GM18870 (cell line): ENCODE results near the gene HOXA5.

Source experiments
- ATAC-seq: cut with Tn5 transposase; IDR thresholded peaks from one replicate; pipeline ENCODE4 v1.9.1; 2021; ENCODE audit warnings: moderate library complexity; ENCODE audit not compliant: unreplicated experiment

HOXA5 gene

GRCh38 chr7:27138472-27138871 lies 5.0 kb downstream of the HOXA5 start:
- no peak for ATAC-seq

GRCh38 chr7:27137640-27138315 lies 5.7 kb downstream of the HOXA5 start:
- no peak for ATAC-seq

- ATAC-seq = no peak
Measured at GRCh38 chr7:27134392-27134791, 9.1 kb downstream of the HOXA5 start.

DNA sequence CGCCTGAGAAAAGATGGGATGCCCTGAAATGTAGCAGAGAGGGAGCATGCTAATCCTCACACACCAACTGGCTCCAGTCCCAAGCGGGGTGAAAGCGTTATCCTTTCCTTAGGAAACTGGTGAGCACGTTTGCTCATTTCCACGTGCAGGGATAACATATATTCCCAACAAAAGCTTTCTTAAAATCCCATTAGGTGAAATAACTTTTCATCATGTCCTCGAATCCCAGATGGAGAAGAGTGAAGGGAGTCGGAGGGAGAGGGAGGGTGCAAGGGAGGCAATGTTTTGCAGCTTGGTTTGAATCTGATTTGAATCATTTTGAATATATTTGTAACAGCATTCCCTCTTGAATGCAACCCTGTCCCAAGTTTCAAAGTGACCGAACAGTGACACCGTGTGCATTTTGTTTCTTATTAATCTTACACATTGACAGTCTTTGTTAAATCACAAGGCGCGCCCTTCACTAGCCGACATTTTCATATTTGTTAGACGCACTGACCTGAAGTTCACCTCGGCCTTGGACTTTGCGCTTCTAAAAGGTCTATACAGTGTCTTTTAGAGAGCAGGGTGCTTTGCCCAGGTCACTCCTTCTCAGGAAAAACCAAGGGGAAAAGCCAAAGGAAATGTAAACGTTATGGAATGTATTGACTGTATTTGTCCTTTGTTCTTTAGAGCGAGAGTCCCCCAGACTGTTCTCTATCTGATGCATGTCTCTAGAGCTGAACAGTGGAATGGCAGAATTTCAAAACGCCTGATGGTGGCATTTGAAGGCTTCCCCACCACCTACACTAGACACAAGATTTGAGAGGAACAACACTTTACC lies 9.9 kb downstream of the HOXA5 start:
- ATAC-seq = no peak

DNA sequence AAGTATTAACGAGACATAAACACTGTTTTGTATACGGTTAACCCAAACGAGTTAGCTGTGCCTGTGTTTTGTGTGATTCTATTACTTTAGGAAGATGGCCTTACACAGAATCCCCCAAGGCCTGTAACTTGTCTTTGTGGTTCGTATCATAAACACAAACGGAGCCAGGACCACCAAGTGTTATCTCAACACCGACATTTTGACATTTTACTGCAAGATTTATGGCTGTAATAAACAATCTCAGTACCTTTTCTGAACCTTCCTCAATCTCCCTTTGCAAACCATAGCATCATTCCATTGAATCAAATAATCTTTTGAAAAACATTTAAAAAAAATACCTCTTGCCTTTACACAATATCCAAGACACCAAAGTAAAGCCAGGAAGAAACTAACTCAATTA lies 10.5 kb downstream of the HOXA5 start:
- ATAC-seq = no peak

DNA sequence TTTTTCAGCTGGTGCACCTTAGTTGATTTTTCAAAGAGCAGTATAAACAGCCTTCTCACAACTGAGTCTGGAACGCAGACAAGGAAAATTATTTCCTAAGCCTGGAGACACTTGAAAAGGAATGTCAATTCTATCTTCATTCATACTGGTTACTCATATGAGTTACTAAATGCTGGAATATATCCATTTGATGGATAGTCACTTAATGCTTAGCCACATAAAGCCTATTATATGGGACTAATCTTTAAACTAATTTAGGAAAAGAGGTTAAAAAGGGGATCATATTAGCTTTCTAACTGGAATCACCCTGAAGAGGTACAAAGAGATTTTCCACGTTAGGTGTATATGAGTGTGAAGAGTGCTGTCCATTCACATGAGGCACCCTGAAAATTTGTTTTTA lies 11.3 kb downstream of the HOXA5 start:
- no peak for ATAC-seq

DNA sequence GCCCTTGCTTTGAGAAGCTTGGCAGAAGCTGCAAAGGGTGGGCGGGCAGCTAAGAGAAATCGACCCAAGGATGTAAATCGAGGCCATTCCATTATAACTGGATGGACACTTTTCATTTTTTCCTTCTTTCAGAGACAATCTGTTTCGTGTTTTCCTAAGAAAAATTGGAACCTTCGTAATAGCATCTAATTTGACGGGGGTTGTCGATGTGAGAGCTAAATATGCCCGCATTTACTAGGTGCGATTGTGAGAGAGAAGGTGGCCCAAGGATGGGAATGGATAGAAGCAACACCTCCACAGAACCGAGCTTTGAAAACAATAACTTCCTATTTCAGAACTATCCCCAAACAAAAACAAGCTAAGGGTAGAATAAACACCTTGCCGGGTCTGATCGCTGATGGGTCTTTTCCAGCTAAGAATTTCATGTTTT lies 12.1 kb downstream of the HOXA5 start:
- ATAC-seq = no peak

DNA sequence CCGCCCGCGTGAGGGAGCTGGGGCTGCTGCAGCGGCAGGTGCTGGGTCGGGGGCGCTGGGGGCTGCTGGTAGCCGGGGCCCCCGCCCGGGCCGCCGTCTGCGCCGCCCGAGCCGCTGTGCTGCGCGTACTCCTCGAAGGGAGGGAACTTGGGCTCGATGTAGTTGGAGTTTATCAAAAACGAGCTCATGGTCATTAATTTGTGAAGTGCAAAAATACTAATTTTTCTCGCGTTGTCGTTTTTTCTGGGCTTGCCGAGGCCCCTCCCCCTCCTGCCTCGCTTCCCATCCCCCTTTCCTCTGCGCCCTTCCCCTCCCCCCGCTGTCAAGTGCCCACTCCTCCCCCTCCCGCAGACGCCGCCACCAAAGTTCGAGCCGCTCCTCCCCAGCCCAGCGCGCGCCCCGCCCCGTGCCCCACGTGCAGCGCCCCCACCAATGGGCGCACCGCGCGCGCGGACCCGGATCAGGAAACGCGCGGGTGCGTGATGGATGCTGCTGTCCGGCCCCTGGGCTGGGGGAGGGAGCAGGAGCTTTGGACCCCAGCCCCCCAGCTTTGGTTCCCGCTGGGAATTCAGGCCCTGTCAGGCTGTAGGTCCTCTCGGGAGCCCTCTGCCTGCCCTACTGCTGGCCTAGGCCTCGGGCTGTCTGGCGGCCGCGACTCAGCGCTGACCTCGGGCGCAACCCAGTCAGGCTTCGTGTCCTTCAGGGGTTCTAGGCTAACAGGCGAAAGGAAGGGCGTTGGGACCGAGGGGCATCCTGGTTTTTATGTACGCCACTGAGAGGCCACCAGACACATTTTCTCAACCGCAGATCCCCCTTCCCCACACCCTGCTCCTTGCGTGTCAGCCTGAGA lies 12.7 kb downstream of the HOXA5 start, which contains the start of gene HOXA4:
HOXA4 (minus strand) TSS at position 218 of the 850 bp plus-strand sequence; CDS start at position 194, 24 bp downstream.
- no peak for ATAC-seq

DNA sequence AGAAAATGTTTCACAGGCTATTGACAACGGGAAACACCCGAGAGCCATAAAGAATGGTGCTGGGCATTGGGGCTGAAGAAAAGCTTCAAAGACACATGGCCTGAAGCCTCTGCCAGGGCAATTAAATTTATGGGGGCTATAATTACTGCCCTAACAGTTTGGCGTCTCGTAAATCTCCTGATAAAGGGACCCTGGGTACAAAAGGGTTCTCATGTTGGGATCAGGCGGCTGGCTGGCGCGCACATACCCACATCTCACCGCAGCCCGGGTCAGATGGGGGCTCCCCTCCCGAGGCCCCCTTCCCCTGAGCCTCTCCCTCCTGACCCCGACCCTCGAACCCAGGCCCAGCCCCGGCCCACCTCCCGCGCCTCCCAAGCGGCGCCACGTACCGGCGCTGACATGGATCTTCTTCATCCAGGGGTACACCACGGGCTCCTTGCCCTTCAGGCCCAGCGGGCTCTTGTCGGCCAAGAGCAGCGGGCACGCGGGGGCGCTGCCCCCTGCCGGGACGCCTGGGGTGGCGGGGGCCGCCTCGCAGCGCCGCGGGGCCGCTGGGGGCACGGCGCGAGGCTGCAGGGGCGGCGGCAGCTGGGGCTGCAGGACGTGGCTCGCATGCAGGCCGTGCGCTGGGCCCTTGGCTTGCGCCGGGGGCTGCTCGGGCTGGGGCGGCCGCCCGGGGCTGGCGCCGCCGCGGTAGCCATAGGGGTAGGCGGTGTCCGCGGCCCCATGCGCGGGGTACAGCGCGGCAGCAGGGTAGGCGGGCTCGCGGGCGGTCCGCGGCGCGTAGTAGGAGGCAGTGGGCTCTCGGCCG lies 13.5 kb downstream of the HOXA5 start:
- ATAC-seq = no peak

DNA sequence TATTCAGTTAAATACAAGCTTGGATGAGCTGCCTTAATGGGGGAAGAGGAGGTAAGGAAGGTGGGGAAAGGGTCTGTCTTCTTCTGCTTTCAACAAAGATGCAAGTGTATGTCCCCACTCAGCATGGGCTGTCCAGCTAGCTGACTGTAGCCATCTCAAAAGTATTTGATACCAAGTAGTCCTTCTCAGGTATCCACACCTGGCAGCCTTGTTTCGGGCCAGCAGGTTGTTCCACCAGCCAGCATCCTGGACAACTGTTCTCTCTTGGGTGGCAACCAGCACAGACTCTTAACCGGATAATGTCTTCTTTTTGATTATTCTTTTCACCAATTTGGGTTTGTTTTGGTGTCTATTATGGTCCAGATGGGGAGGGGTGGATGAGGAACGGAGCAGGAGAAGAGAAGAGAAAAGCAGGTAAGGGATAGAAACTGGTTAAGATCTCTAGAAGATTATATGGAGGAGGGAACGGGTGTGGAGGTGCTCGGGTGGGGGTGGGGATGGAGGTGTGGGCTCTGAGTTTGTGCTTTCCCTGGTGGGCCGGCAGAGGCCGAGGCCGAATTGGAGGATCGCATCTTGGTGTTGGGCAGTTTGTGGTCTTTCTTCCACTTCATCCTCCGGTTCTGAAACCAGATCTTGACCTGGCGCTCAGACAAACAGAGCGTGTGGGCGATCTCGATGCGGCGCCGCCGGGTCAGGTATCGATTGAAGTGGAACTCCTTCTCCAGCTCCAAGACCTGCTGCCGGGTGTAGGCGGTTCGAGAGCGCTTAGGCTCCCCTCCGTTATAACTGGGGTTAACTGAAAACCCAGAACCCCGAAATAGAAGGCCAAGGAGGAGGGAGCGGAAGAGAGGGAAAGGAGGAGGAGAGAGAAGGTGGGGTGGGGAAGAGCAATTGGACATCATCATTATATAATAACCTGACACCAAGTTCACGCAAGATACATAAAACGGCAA lies 14.4 kb downstream of the HOXA5 start:
- no peak for ATAC-seq

- no peak for ATAC-seq
Measured at GRCh38 chr7:27128034-27128433, 15.4 kb downstream of the HOXA5 start.

GRCh38 chr7:27126596-27127327 lies 16.7 kb downstream of the HOXA5 start:
- no peak for ATAC-seq

- no peak for ATAC-seq
Measured at GRCh38 chr7:27125986-27126394, 17.5 kb downstream of the HOXA5 start.

- no peak for ATAC-seq
Measured at GRCh38 chr7:27124902-27125689, 18.4 kb downstream of the HOXA5 start.

- no peak for ATAC-seq
Measured at GRCh38 chr7:27124096-27124901, 19.2 kb downstream of the HOXA5 start.

DNA sequence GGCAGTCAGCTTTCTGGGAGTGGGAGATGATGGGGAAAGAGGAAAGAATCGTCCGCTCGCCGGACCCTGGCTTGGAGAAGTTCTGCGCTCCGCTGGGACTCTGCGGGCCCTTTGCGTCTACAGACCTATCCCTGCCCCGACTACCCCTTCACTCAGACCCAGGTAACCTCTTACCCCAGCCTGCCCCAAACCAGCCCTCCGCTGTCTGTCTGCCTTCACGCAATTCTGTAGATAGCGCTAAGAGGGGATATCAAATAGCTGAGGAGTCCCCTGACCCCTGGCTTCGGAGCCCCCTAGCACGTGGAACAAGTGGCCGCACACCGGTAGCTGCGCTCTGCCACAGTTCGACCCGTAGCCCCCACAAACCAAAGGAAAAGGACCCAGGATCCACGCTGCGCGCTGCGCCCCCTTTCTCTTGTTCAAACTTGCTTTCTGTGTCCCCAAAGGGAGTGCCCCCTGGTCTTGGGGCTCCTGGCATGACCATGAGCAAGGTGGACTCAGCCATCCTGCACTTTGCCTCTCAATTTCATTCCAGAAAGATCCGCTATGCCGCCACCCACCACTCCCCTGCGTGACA lies 19.9 kb downstream of the HOXA5 start:
- ATAC-seq = no peak

- no peak for ATAC-seq
Measured at GRCh38 chr7:27123007-27123476, 20.4 kb downstream of the HOXA5 start.
